SJCRH30 (cell line): ENCODE results near the gene WIZ. TPM values are rescaled to one million over a fixed set of nuclear protein-coding genes. Genes with fewer than 3 reads are reported as not detected.
"Not testable (repeated sequence)": the region's sequence is repeated elsewhere in the genome, so short reads cannot be mapped to it uniquely, and the experiment has no call there.

Experiments used
- DNase-seq, 2 experiments: peaks; one replicate each; pipeline ENCODE4 v3.0.0-alpha.2; 2015 to 2020
- H3K27ac ChIP-seq: fragments of 250-450 bp; sonication (Bioruptor Pico); 2 replicates; pipeline ENCODE4 v1.5.1; 2020; ENCODE audit warnings: mild to moderate bottlenecking, moderate library complexity
- H3K27me3 ChIP-seq: fragments of 250-450 bp; sonication (Bioruptor Pico); 2 replicates; pipeline ENCODE4 v1.5.1; 2020; ENCODE audit warnings: mild to moderate bottlenecking, moderate library complexity
- H3K36me3 ChIP-seq: fragments of 250-450 bp; sonication (Bioruptor Pico); 2 replicates; pipeline ENCODE4 v1.5.1; 2020; ENCODE audit warnings: mild to moderate bottlenecking, moderate library complexity
- H3K4me1 ChIP-seq: fragments of 250-450 bp; sonication (Bioruptor Pico); 2 replicates; pipeline ENCODE4 v1.5.1; 2020; ENCODE audit warnings: mild to moderate bottlenecking, moderate library complexity
- H3K4me3 ChIP-seq: fragments of 250-450 bp; sonication (Bioruptor Pico); 2 replicates; pipeline ENCODE4 v1.5.1; 2020; ENCODE audit warnings: mild to moderate bottlenecking, moderate library complexity
- H3K9me3 ChIP-seq: fragments of 250-450 bp; sonication (Bioruptor Pico); replicated peaks from 2 replicates; pipeline ENCODE4 v1.5.1; 2020; ENCODE audit warnings: mild to moderate bottlenecking, moderate library complexity
- total RNA-seq: library from RNA; depleted of rRNA; stranded (reverse); fragments of >200 nt; shearing (Covaris generic); gene quantifications from 2 replicates; pipeline ENCODE4 v1.2.3, GENCODE V29; 2014

The WIZ gene
- total RNA-seq, 1 experiment from 2014 or later, result 23.8 TPM

- Histone ChIP-seq H3K36me3 (peaks cover 39% of the 10 kb centered on the region), H3K4me1 (peaks cover 20% of the 10 kb centered on the region), H3K9me3 (no peaks in the 10 kb centered on the region), H3K27ac (no peak overlapping the region; the same call in 1 of the 2 replicates), H3K4me3 (no peak overlapping the region), H3K27me3 (no peaks in the 10 kb centered on the region)
- DNase-seq, result no peak
These were observed 28.5 kb downstream of the WIZ start for GRCh38 chr19:15421136-15421695.

GRCh38 chr19:15419413-15420025 lies 30.2 kb downstream of the WIZ start:
- DNase-seq, result no peak
- Histone ChIP-seq H3K4me1 (peaks cover 20% of the 10 kb centered on the region), H3K36me3 (peaks cover 31% of the 10 kb centered on the region), H3K9me3 (no peaks in the 10 kb centered on the region), H3K4me3 (peak overlapping the region; percentile 16), H3K27ac (no peak overlapping the region), H3K27me3 (no peaks in the 10 kb centered on the region)

GRCh38 chr19:15418579-15419412 lies 31.0 kb downstream of the WIZ start, which contains the start of gene AKAP8L:
TSS of gene AKAP8L (minus strand) at chr19:15418988. CDS start at chr19:15418923, 65 bp downstream.
- Histone ChIP-seq H3K4me3 (peak within 1 kb of the TSS; percentile 87), H3K27ac (peak within 1 kb of the TSS; percentile 87), H3K27me3 (no peaks in the 10 kb centered on the region), H3K36me3 (peaks cover 25% of the 10 kb centered on the region), H3K9me3 (no peaks in the 10 kb centered on the region), H3K4me1 (peaks cover 20% of the 10 kb centered on the region)
- DNase-seq, result peak; percentile 100

GRCh38 chr19:15418231-15418578 lies 31.6 kb downstream of the WIZ start:
- Histone ChIP-seq H3K9me3 (no peaks in the 10 kb centered on the region), H3K4me1 (peaks cover 20% of the 10 kb centered on the region), H3K27me3 (no peaks in the 10 kb centered on the region), H3K27ac (peak overlapping the region; percentile 87), H3K4me3 (peak overlapping the region; percentile 87), H3K36me3 (peaks cover 22% of the 10 kb centered on the region)
- peak; percentile 81 to 83 for DNase-seq

GRCh38 chr19:15417699-15418098 lies 32.1 kb downstream of the WIZ start:
- Histone ChIP-seq H3K4me3 (peak overlapping the region; percentile 87), H3K9me3 (no peaks in the 10 kb centered on the region), H3K27ac (peak overlapping the region; percentile 87), H3K36me3 (peaks cover 19% of the 10 kb centered on the region), H3K27me3 (no peaks in the 10 kb centered on the region), H3K4me1 (peaks cover 20% of the 10 kb centered on the region)
- DNase-seq, result peak in 1 of 2 experiments; percentile 42

GRCh38 chr19:15412832-15413231 lies 36.9 kb downstream of the WIZ start:
- Histone ChIP-seq H3K27ac (no peak overlapping the region), H3K4me3 (no peak overlapping the region), H3K36me3 (peaks cover 50% of the 10 kb centered on the region), H3K9me3 (no peaks in the 10 kb centered on the region), H3K27me3 (no peaks in the 10 kb centered on the region), H3K4me1 (peaks cover 9% of the 10 kb centered on the region)
- DNase-seq, result no peak

GRCh38 chr19:15411351-15411750 lies 38.4 kb downstream of the WIZ start:
- H3K27ac ChIP-seq, H3K4me3 ChIP-seq, H3K9me3 ChIP-seq, H3K27me3 ChIP-seq, H3K4me1 ChIP-seq, DNase-seq: not testable (repeated sequence)
- peaks cover 47% of the 10 kb centered on the region for H3K36me3 ChIP-seq

GRCh38 chr19:15404780-15405211 lies 45.0 kb downstream of the WIZ start:
- Histone ChIP-seq H3K4me1 (no peaks in the 10 kb centered on the region), H3K4me3 (no peak overlapping the region), H3K27me3 (no peaks in the 10 kb centered on the region), H3K27ac (no peak overlapping the region), H3K9me3 (no peaks in the 10 kb centered on the region), H3K36me3 (peaks cover 61% of the 10 kb centered on the region)
- DNase-seq, result no peak

GRCh38 chr19:15404097-15404779 lies 45.5 kb downstream of the WIZ start:
- Histone ChIP-seq H3K27ac (no peak overlapping the region), H3K36me3 (peaks cover 61% of the 10 kb centered on the region), H3K9me3 (no peaks in the 10 kb centered on the region), H3K27me3 (no peaks in the 10 kb centered on the region), H3K4me3 (no peak overlapping the region), H3K4me1 (no peaks in the 10 kb centered on the region)
- DNase-seq, result no peak

- Histone ChIP-seq H3K4me1 (no peaks in the 10 kb centered on the region), H3K4me3 (no peak overlapping the region), H3K27ac (no peak overlapping the region), H3K36me3 (peaks cover 66% of the 10 kb centered on the region), H3K9me3 (no peaks in the 10 kb centered on the region), H3K27me3 (no peaks in the 10 kb centered on the region)
- no peak for DNase-seq
These were observed 46.6 kb downstream of the WIZ start for GRCh38 chr19:15403151-15403531.

- Histone ChIP-seq H3K36me3 (peaks cover 66% of the 10 kb centered on the region), H3K27me3 (no peaks in the 10 kb centered on the region), H3K27ac (no peak overlapping the region), H3K4me1 (no peaks in the 10 kb centered on the region), H3K9me3 (no peaks in the 10 kb centered on the region), H3K4me3 (no peak overlapping the region)
- DNase-seq, result no peak
These were observed 47.2 kb downstream of the WIZ start for GRCh38 chr19:15402411-15403150.

GRCh38 chr19:15401397-15401710 lies 48.4 kb downstream of the WIZ start:
- H3K4me3 ChIP-seq, result no peak overlapping the region
- no peaks in the 10 kb centered on the region for H3K9me3 ChIP-seq
- no peak for DNase-seq
- H3K36me3 ChIP-seq, result peaks cover 74% of the 10 kb centered on the region
- no peaks in the 10 kb centered on the region for H3K4me1 ChIP-seq
- no peak overlapping the region for H3K27ac ChIP-seq
- H3K27me3 ChIP-seq, result no peaks in the 10 kb centered on the region

- Histone ChIP-seq H3K27ac (no peak overlapping the region), H3K4me1 (no peaks in the 10 kb centered on the region), H3K9me3 (no peaks in the 10 kb centered on the region), H3K4me3 (no peak overlapping the region), H3K27me3 (no peaks in the 10 kb centered on the region), H3K36me3 (peaks cover 76% of the 10 kb centered on the region)
- no peak for DNase-seq
These were observed 49.0 kb downstream of the WIZ start for GRCh38 chr19:15400521-15401396.

- Histone ChIP-seq H3K9me3 (no peaks in the 10 kb centered on the region), H3K4me1 (no peaks in the 10 kb centered on the region)
These were observed 50.1 kb downstream of the WIZ start for GRCh38 chr19:15399635-15400034.

More at GRCh38 chr19:15399635-15400034, 50.1 kb downstream of the WIZ start:
- Histone ChIP-seq H3K4me3 (no peak overlapping the region), H3K36me3 (peaks cover 79% of the 10 kb centered on the region), H3K27me3 (no peaks in the 10 kb centered on the region), H3K27ac (no peak overlapping the region)
- no peak for DNase-seq
